ENCODE results near the gene PTPRF.
"Not testable (repeated sequence)": the region's sequence is repeated elsewhere in the genome, so short reads cannot be mapped to it uniquely, and the experiment has no call there.

PTPRF gene

GRCh38 chr1:43530483-43531106, at the start of gene PTPRF:
Gene PTPRF (plus strand): TSS chr1:43530883. CDS start chr1:43545076, 14,193 bp downstream.
- DNase-seq (ENCODE audit: low read depth, low spot score): no peak

- no peak for DNase-seq (ENCODE audit: low read depth, low spot score)
Measured at GRCh38 chr1:43481491-43481890, 49.2 kb upstream of the PTPRF start.

GRCh38 chr1:43482215-43482614, 48.5 kb upstream of the PTPRF start:
- no peak for DNase-seq (ENCODE audit: low read depth, low spot score)

GRCh38 chr1:43484367-43484766, 46.3 kb upstream of the PTPRF start:
- DNase-seq (ENCODE audit: low read depth, low spot score): no peak

- no peak for DNase-seq (ENCODE audit: low read depth, low spot score)
Measured at GRCh38 chr1:43488165-43488564, 42.5 kb upstream of the PTPRF start.

- DNase-seq (ENCODE audit: low read depth, low spot score): no peak
Measured at GRCh38 chr1:43491061-43491460, 39.6 kb upstream of the PTPRF start.

GRCh38 chr1:43492826-43493225, 37.9 kb upstream of the PTPRF start:
- DNase-seq (ENCODE audit: low read depth, low spot score): no peak

- no peak for DNase-seq (ENCODE audit: low read depth, low spot score)
Measured at GRCh38 chr1:43493661-43494450, 36.8 kb upstream of the PTPRF start.

- no peak for DNase-seq (ENCODE audit: low read depth, low spot score)
Measured at GRCh38 chr1:43495204-43495603, 35.5 kb upstream of the PTPRF start.

GRCh38 chr1:43499898-43500297, 30.8 kb upstream of the PTPRF start:
- no peak for DNase-seq (ENCODE audit: low read depth, low spot score)

GRCh38 chr1:43501806-43502205, 28.9 kb upstream of the PTPRF start:
- not testable (repeated sequence) for DNase-seq (ENCODE audit: low read depth, low spot score)

GRCh38 chr1:43503534-43503933, 27.1 kb upstream of the PTPRF start:
- no peak for DNase-seq (ENCODE audit: low read depth, low spot score)

GRCh38 chr1:43505077-43505780, 25.5 kb upstream of the PTPRF start:
- no peak for DNase-seq (ENCODE audit: low read depth, low spot score)

- no peak for DNase-seq (ENCODE audit: low read depth, low spot score)
Measured at GRCh38 chr1:43506233-43506632, 24.4 kb upstream of the PTPRF start.

GRCh38 chr1:43507296-43508295, 23.1 kb upstream of the PTPRF start:
- DNase-seq (ENCODE audit: low read depth, low spot score): no peak

GRCh38 chr1:43509007-43509739, 21.5 kb upstream of the PTPRF start:
- no peak for DNase-seq (ENCODE audit: low read depth, low spot score)

GRCh38 chr1:43509740-43510375, 20.8 kb upstream of the PTPRF start:
- no peak for DNase-seq (ENCODE audit: low read depth, low spot score)

GRCh38 chr1:43510621-43511020, 20.1 kb upstream of the PTPRF start:
- DNase-seq (ENCODE audit: low read depth, low spot score): no peak

GRCh38 chr1:43511394-43511793, 19.3 kb upstream of the PTPRF start:
- no peak for DNase-seq (ENCODE audit: low read depth, low spot score)

GRCh38 chr1:43512133-43512532, 18.6 kb upstream of the PTPRF start:
- no peak for DNase-seq (ENCODE audit: low read depth, low spot score)
